Erythroblast (primary cell): ENCODE measurements around the gene CD38.

ENCODE experiments used
- GATA1 ChIP-seq: IDR thresholded peaks from 2 replicates; pipeline ENCODE4 v1.6.1; 2011; ENCODE audit warnings: low read depth, mild to moderate bottlenecking, control low read depth, low read length, moderate library complexity
- POLR2A ChIP-seq: IDR thresholded peaks from 2 replicates; pipeline ENCODE4 v1.6.1; 2011; ENCODE audit warnings: mild to moderate bottlenecking, low read length

DNA sequence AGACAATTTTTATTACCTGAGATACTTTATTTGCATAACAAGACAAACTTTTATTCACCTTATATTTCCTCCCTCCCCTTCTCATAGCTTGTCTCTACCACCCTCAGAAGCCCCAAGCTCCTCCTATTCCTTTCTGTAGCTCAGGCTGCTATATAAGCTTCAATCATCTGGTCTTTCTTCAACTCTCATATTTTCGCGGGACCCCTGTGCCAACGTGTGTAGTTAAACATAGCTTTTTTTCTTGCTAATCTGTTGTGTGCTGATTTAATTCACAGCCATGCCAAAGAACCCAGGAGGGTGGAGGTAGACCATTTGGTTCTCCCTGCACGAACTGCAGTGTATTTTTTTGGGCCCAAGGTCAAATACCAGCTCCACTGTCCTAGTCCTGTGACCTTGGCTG, 21.1 kb upstream of the CD38 start:
- TF ChIP-seq POLR2A (no peak), GATA1 (no peak)
